OCI-LY3 (cell line): ENCODE data around the gene ANKS1B.

Experiments used
- EZH2phosphoT487 ChIP-seq: fragments of 200-600 bp; shearing (Covaris generic); IDR thresholded peaks from 2 replicates; pipeline ENCODE4 v1.6.1; 2018; ENCODE audit warnings: antibody characterized with exemption, mixed run types, low read depth
- TF ChIP-seq, protein P1 (sequence below): fragments of 200-600, 300-600 bp; sonication (generic); IDR thresholded peaks from 2 replicates; pipeline ENCODE4 v1.5.1; 2014; ENCODE audit warnings: antibody characterized with exemption, low read length, low read depth

DNA sequence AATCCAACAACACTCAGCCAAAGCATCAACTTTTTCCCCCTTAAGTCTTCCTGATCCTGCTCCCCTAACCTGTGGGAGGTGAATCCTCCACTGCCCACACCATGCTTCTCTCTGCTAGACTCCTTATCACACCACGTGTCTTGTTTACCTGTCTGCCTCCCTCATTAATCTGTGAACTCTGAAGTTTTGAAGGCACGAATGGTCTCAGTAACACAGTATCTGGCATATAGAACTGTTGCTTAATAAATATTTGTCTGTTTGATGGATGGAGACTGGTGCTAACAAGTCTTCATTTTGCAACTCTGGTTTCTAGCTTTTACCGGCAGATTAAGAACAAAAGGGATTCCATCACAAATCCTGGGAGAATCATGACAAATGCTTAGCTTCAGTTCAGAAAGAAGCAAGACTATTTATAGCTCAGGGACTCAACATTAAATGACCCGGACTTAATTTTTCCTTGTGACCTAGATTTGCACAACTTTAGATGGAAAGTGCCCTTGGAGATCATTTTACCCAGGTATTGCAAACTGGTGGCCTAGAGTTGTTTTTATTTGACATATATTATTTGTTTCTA lies 1072.2 kb downstream of the ANKS1B start:
- TF ChIP-seq EZH2phosphoT487, result no peak
- TF ChIP-seq, protein P1, sequence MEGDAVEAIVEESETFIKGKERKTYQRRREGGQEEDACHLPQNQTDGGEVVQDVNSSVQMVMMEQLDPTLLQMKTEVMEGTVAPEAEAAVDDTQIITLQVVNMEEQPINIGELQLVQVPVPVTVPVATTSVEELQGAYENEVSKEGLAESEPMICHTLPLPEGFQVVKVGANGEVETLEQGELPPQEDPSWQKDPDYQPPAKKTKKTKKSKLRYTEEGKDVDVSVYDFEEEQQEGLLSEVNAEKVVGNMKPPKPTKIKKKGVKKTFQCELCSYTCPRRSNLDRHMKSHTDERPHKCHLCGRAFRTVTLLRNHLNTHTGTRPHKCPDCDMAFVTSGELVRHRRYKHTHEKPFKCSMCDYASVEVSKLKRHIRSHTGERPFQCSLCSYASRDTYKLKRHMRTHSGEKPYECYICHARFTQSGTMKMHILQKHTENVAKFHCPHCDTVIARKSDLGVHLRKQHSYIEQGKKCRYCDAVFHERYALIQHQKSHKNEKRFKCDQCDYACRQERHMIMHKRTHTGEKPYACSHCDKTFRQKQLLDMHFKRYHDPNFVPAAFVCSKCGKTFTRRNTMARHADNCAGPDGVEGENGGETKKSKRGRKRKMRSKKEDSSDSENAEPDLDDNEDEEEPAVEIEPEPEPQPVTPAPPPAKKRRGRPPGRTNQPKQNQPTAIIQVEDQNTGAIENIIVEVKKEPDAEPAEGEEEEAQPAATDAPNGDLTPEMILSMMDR, result no peak
